Hepatocyte (in vitro differentiated cells): ENCODE data around the gene ZFX.

Experiments used
- CTCF ChIP-seq: fragments of 200-600 bp; sonication (generic); IDR thresholded peaks from 2 replicates; pipeline ENCODE4 v1.5.1; 2016; ENCODE audit warnings: antibody characterized with exemption, mild to moderate bottlenecking; ENCODE audit not compliant: poor library complexity
- EZH2 ChIP-seq: fragments of 200-600 bp; sonication (generic); IDR thresholded peaks from 2 replicates; pipeline ENCODE4 v1.6.1; 2016; ENCODE audit warnings: antibody characterized with exemption, mild to moderate bottlenecking, borderline replicate concordance
- EZH2phosphoT487 ChIP-seq: fragments of 200-600 bp; sonication (generic); IDR thresholded peaks from one replicate; pipeline ENCODE4 v1.6.1; 2018; ENCODE audit warnings: antibody characterized with exemption, mild to moderate bottlenecking, low read depth, moderate library complexity; ENCODE audit not compliant: unreplicated experiment, severe bottlenecking

- no peak for TF ChIP-seq CTCF
- no peak for TF ChIP-seq EZH2phosphoT487
- TF ChIP-seq EZH2 = no peak
These were observed 16.2 kb upstream of the ZFX start for GRCh38 chrX:24133312-24133711.
